NCI-H774 (cell line): Measurements from ENCODE around the gene MACROD2.

Experiments
- DNase-seq: peaks from one replicate; lab custom pipeline; 2025; lab: John Stamatoyannopoulos, UW

MACROD2 gene

GRCh38 chr20:14337400-14338171, 342.3 kb downstream of the MACROD2 start, which contains the start of gene FLRT3:
TSS of gene FLRT3 (minus strand) at chr20:14337612. CDS start at chr20:14327506, 10,106 bp downstream.
- DNase-seq, result peak; percentile 72

GRCh38 chr20:14341801-14342200, 346.5 kb downstream of the MACROD2 start:
- DNase-seq, result no peak

- DNase-seq, result no peak
These were observed 347.6 kb downstream of the MACROD2 start for GRCh38 chr20:14342918-14343317.

DNA sequence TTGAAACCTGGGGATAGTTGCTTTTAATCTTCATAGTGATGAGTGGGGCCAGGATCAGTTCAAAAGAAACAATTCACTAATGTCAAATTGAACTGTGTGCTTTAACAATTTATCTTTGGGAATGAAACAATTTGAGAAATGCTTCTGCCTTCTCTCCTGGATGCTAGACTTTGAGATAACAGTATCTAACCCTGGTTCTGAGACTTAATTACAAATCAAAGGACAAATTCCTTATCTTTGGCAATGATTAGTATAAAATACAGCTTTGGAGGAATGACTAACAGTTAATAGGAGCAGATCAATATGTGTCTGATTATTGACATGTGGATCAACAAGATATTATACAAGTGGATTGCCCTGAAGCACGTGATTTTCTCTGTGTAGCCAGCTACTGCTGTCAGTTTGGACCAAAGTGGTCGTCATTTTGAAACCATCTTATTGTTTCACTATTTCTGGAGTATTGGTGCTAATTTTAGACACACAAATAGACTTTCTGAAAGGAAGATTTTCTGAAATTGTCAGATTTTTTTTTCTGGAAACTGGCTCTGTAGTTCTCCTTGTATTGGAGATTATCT, 348.3 kb downstream of the MACROD2 start:
- no peak for DNase-seq

GRCh38 chr20:14344746-14345145, 349.4 kb downstream of the MACROD2 start:
- DNase-seq, result no peak

DNA sequence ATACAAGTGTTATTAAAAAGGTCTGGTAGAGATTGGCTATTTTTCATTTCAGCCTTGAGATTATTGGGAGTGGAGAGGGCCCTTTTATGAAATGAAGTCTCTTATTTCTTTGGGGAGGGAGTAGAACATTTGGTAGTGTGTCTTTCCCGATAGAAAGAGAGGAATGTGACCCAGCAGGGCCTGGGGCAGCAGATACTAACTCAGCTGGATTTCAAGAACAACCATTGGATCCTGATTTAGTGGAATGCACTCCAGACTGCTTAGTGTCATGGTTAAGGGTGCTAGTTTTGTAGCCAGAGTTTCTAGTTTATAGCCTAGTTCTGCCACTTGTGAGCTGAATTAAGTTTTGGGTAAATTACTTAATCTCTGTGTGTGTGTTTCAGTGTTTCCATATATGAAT, 360.5 kb downstream of the MACROD2 start:
- no peak for DNase-seq

- no peak for DNase-seq
These were observed 365.1 kb downstream of the MACROD2 start for GRCh38 chr20:14360416-14360815.

DNA sequence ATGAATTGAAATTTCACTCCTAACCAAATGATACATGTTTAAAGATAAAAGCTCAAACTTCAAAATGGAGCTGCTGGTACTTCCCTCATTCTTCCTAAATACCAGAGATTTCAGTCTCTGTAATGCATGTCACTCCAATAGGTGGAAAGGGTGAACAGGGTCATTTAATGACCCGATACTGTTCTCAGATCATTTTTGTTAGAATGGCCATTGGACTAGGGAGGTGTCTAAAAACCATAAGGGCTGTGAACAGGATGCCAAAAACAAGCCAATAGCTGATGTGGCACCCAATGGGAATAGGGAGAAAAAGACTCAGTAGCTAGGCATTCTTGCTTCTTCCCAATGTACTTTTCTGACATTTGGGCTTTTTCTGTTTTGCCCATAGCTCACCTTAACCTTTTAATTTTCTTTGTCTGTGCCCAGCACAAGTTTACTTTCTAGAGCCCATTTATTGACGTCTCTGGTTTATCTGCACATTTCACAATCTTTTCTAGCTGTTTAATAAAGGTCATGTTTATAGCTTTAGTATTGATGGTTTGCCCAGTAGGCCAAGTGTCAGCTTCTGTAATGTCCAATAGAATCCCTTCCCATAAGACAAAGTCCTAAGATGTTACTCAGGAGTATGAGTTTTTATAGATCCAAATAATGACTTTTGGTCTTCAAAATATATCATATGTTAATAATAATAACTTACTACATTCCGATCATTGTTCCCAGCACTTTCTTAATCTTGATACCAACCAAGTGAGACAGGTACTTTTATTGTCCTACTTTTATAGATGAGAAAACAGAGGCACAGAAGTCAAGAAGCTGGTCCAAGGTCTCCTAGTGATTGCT, 366.4 kb downstream of the MACROD2 start:
- no peak for DNase-seq

GRCh38 chr20:14374196-14374595, 378.9 kb downstream of the MACROD2 start:
- DNase-seq, result no peak

DNA sequence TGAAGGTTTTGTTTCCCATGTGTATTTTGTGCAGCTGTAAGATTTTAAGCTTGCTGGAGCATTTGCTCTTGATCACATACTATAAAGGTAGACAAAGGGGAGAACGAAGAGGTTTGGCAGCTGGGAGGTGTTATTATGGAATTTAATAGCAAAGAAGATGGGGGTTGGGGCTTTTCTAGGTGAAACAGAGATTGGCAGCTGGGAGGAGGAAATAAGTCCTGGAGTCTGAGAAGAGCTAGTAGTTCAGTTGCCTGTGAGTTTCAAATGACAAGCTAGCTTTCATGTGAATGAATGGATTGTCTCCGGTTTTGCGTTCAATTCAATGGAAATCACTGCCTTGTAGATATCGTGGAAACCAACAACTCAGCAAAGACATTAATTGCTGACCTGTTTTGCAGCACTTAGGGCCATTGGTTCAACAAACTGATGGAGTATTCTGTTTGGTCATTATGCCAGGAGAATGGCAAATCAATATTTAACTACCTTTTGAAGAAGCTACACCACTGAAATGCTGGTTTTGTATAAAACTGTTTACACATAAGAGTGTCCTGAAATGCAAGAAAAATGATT, 380.2 kb downstream of the MACROD2 start:
- peak; percentile 58 for DNase-seq

DNA sequence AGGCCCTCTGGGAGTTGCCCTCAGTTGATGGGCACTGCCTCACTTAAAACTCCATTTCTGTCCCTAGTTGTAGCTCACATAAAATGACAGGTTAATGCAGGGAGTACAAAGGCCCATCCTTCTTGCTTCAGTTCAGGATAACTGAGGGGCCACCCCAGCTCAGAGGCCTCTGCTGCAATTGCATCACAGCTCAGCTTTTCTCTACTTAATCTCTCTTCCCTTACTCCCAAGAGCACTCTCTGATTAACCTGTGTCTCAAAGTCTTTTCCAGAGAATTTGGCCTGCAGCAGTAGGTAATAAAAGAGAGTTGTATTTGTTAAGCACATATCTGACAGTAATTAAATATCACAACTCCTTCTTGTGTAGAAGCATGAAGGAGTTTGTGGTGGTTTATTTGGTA, 383.0 kb downstream of the MACROD2 start:
- no peak for DNase-seq

- DNase-seq, result no peak
These were observed 388.0 kb downstream of the MACROD2 start for GRCh38 chr20:14383335-14383734.

- DNase-seq, result no peak
These were observed 389.3 kb downstream of the MACROD2 start for GRCh38 chr20:14384416-14385175.

DNA sequence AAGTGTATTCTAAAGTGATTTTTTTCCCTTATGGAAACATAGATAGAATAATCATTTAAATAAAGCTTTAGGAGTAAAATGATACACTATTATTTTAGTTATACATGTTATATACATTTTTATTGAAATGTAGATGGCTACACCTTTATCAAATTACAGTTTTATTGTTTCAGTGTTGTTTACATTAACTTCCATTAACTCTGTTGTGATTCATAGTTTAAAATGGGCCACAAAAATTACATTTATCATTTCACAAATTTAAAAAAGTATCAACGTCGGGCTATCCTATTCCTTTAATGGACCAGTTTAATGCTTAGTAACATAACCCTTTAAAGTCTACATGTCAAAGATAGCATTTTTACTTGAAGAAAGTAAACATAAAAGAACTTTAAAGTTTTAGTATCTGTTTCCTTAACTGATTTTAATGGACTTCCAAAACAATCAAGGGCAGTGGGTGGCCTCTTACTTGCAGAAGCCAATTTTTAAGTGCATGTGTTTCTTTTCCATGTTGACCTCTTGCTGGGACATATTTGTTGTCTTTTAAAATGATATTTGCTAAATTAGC, 389.9 kb downstream of the MACROD2 start:
- no peak for DNase-seq

- DNase-seq, result no peak
These were observed 391.4 kb downstream of the MACROD2 start for GRCh38 chr20:14386726-14387125.

DNA sequence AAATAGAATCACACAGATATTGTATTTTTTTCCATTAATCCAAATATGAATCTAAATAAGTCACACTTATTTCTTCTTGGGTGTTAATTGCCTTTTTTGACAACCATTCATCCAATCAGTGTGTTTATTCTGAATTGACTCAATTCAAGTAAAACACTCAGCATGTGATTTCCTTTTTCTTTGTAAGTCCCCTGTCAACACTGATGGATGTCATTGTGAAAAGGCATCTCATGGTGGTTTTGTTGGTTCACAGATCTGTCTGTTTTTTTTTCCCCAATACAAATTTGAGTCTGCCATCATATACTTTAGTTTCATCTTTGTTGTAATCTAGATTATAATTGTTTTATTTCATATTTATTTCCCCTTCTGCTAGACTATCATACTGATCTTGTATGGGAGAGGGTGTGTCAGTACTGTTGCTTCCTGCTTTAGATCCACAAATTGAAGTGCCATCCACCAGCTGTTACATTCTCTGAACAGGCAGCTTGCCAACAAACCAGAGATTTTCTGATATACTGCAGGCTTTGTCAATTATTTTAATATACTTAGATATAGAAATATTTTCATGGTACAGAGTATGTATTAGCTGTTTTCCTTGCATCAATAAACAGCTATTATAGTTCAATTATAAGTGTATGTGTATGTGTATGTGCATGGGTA, 406.3 kb downstream of the MACROD2 start:
- peak; percentile 5 for DNase-seq

DNA sequence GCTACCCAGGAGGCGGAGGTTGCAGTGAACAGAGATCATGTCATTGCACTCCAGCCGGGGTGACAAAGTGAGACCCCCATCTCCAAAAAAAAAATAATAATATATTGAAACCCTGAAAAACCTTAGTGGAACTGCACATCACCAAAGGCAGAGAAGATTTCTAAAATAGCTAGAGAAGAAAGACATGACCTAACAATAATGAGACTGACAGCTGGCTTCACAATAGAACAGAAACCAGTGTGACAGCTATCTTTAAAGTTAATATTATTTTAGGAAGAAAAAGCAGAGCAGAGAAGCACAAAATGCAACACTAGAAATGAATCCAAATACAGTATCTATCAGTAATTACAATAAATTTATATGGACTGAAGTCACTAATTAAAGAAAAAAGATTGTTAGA, 409.2 kb downstream of the MACROD2 start:
- DNase-seq, result no peak

- DNase-seq, result no peak
These were observed 411.2 kb downstream of the MACROD2 start for GRCh38 chr20:14406495-14406894.

- DNase-seq, result no peak
These were observed 412.0 kb downstream of the MACROD2 start for GRCh38 chr20:14407336-14407735.

DNA sequence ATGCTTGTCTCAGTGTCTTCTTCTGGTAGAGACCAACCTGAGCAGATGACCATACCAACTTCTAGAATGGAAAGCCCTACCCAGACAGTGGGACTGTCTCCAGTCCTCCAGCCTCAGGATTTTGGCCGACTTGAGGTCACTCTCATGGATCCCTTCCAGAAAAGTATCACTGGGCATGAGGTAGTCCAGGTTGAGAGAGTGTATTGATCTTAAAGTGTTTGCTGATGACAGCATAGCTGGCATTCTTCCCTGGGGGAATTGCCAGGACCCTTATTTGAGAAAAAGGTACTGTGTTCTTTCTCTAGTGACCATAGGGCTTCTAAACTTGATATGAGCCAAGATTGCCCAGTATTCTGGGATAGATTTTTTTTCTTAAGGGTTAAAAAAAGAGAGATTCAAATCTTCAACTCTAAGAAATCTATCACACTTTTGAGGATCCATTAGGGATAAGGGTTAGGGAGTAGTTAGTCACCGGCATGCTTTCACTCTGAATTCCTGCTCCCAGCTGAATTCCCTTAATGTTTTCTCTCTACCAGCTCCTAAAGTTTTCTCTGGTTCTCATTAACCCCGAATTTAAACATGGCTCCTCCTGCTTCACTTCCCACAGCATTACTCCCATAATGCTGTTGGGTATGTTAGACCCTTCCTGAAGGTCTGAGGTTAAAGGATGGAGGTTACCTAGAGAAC, 415.7 kb downstream of the MACROD2 start:
- no peak for DNase-seq
